DMS79 treated with DMSO at 0.1 percent for 48 hours (cell line): ENCODE data around the gene COL26A1.
A peak's percentile ranks its signal among the peaks of the same experiment; 100 is the strongest.
"Not testable (repeated sequence)": the region's sequence is repeated elsewhere in the genome, so short reads cannot be mapped to it uniquely, and the experiment has no call there.

Experiments
- DNase-seq: peaks from one replicate; lab custom pipeline; 2025; lab: John Stamatoyannopoulos, UW

The COL26A1 gene

GRCh38 chr7:101362334-101363195, at the start of gene COL26A1:
Gene COL26A1, plus strand, starts transcription at chr7:101362875. Its CDS starts 158 bp downstream, at chr7:101363033.
- peak; percentile 10 for DNase-seq

- no peak for DNase-seq
Measured at GRCh38 chr7:101315336-101315735, 47.3 kb upstream of the COL26A1 start.

GRCh38 chr7:101319401-101319800, 43.3 kb upstream of the COL26A1 start:
- DNase-seq: no peak

GRCh38 chr7:101321491-101322401, 40.9 kb upstream of the COL26A1 start, which contains the start of gene IFT22:
Gene IFT22, minus strand, starts transcription at chr7:101321812. Its CDS starts 103 bp downstream, at chr7:101321709.
- peak; percentile 86 for DNase-seq

- no peak for DNase-seq
Measured at GRCh38 chr7:101328159-101328558, 34.5 kb upstream of the COL26A1 start.

GRCh38 chr7:101330011-101330484, 32.6 kb upstream of the COL26A1 start:
- no peak for DNase-seq

GRCh38 chr7:101332026-101332425, 30.6 kb upstream of the COL26A1 start:
- no peak for DNase-seq

GRCh38 chr7:101333912-101334311, 28.8 kb upstream of the COL26A1 start:
- no peak for DNase-seq

- DNase-seq: no peak
Measured at GRCh38 chr7:101340379-101340778, 22.3 kb upstream of the COL26A1 start.

- DNase-seq: no peak
Measured at GRCh38 chr7:101342892-101343291, 19.8 kb upstream of the COL26A1 start.

- no peak for DNase-seq
Measured at GRCh38 chr7:101347477-101347876, 15.2 kb upstream of the COL26A1 start.

GRCh38 chr7:101348456-101349067, 14.1 kb upstream of the COL26A1 start:
- not testable (repeated sequence) for DNase-seq

- not testable (repeated sequence) for DNase-seq
Measured at GRCh38 chr7:101349300-101349699, 13.4 kb upstream of the COL26A1 start.

GRCh38 chr7:101352920-101353308, 9.8 kb upstream of the COL26A1 start:
- DNase-seq: no peak

- DNase-seq: no peak
Measured at GRCh38 chr7:101357433-101357832, 5.2 kb upstream of the COL26A1 start.

GRCh38 chr7:101363196-101363733, 590 bp downstream of the COL26A1 start:
- DNase-seq: no peak

GRCh38 chr7:101363734-101364374, 1.2 kb downstream of the COL26A1 start:
- peak; percentile 55 for DNase-seq

- DNase-seq: no peak
Measured at GRCh38 chr7:101365956-101366355, 3.3 kb downstream of the COL26A1 start.

- no peak for DNase-seq
Measured at GRCh38 chr7:101367676-101368075, 5.0 kb downstream of the COL26A1 start.

GRCh38 chr7:101368422-101369165, 5.9 kb downstream of the COL26A1 start:
- DNase-seq: no peak
